Fibroblast of villous mesenchyme (primary cell): ENCODE measurements around the gene ISG15. TPM values are rescaled to one million over a fixed set of nuclear protein-coding genes. Genes with fewer than 3 reads are reported as not detected.
A peak's percentile ranks its signal among the peaks of the same experiment; 100 is the strongest.

Source experiments
- DNase-seq: peaks from one replicate; pipeline ENCODE4 v3.0.0-alpha.2; 2010; ENCODE audit warnings: low read depth
- H3K4me3 ChIP-seq: 2 replicates; pipeline ENCODE4 v1.5.1; 2011; ENCODE audit warnings: low read depth, mild to moderate bottlenecking, low read length
- CTCF ChIP-seq: IDR thresholded peaks from 2 replicates; pipeline ENCODE4 v1.5.1; 2012; ENCODE audit warnings: low read depth, mild to moderate bottlenecking, low read length; ENCODE audit not compliant: insufficient read depth
- total RNA-seq: library from RNA; depleted of rRNA; stranded (reverse); fragments of >200 nt; gene quantifications from 2 replicates; pipeline ENCODE4 v1.2.3, GENCODE V29; 2012

Gene ISG15
- total RNA-seq, 1 donor: 137 TPM

DNA sequence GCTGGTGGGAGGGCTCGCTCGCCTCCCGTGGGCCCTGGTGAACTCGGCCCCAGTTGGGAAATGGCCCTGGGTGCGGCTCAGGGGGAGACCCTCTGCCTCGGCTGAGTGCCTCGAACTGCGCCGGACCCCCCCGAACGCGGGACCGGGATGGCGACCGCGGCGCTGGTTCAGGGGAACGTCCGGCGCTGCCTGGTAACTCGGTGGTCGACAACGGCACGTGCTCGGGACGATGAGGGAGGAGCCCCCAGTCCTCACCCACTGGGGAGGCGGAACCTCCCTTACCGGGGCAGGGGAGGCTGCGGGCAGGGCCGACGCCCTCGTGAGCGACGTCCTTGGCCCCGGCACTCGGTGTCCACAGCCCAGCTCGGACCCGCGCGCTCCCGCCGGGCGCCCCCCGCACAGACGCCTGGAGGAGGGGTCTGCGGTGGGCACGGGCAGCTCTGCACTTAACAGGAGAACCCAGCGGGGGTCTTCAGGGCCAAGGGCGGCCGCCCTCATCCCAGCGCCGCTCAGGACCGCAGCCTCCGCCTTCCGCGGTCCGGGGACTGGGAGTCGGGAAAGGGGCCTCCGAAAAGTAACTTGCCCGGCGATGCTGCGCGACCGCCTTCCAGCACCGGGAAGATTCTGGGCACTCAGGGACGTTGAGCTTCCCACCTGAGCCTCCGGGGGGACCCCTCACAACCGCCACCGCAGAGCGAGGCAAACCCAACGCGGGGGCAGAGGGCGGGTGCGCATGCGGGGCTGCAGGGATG, 15.1 kb upstream of the ISG15 start:
- DNase-seq: no peak
- peak overlapping the region; percentile 25 for H3K4me3 ChIP-seq
- no peak for TF ChIP-seq CTCF

GRCh38 chr1:998745-998994, 14.6 kb upstream of the ISG15 start:
- H3K4me3 ChIP-seq: peak overlapping the region; percentile 58
- DNase-seq: no peak
- no peak for TF ChIP-seq CTCF

DNA sequence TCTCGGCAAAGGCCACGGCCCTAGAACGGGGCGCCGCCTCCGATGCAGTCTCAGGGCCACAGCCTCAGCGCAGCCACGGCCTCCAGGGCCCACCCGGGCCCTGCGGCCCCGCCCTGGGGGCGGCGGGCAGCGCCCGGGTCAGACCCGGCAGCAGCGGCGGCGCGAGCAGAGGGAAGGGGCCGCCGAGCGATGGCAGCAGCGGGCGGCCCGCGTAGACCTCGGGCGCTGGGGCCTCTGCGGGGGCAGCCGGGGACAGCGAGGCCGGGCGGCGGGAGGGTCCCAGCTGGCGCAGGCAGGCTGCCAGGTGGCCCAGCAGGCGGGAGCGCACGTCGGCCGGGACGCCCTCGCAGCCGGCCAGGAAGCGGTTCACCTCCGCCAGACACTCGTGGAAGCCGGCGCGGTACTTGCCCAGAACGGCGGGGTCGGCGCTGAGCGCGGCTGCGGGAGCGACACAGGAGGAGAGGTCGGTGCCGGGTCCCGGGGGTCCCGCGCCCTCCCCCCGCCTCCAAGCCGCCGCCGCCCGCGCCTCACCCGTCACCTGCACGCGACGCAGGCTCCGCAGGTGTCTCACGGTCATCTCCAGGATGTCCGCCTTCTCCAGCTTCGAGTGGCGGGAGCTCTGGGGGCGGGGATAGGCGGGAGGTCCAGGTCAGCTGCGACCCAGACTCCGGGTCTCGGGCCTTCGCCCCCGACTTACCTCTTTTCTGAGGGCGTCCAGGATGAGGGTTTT, 14.1 kb upstream of the ISG15 start:
- peak; percentile 5 for TF ChIP-seq CTCF
- peak overlapping the region; percentile 58 for H3K4me3 ChIP-seq
- DNase-seq: no peak

GRCh38 chr1:999725-1000356, 13.5 kb upstream of the ISG15 start, which contains the start of gene HES4:
TSS of gene HES4 (minus strand) at chr1:1000097. CDS start at chr1:999973, 124 bp downstream.
- TF ChIP-seq CTCF: no peak
- DNase-seq: peak; percentile 95
- peak within 1 kb of the TSS; percentile 73 for H3K4me3 ChIP-seq

DNA sequence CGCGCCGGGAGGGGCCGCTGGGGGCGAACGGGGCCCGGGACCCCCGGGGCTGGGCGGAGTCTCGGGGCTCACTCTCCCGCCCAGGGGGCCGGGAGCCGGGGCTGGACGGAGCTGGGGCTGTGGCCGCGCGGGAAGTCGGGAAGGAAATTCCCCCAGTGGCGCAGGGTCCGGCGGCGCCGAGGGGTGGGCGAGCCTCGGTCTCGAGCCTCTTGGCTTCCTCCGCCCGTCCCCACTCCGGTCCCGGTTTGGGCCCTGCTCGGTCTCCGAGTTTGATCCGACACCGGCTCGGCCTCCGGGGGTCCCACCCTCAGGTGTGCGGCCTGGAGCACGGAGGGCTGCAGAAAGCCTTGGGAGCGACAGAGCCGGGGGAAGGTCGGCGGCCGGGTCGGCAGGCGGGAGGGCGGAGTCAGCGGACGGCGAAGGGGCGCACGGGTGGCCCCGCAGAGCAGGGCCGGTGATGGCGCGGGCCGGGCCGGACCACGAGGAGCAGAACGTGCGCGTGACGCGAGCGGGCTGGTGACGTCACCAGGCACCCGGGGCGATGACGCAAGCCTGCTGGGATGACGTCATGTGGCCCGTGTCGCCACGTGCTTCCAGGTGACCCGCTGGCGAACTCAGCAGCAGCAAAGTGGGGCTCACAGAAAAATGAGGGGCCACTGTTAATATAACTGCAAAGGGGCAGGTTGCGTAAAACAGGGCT, 12.8 kb upstream of the ISG15 start:
- peak; percentile 92 for DNase-seq
- peak overlapping the region; percentile 73 for H3K4me3 ChIP-seq
- TF ChIP-seq CTCF: no peak

DNA sequence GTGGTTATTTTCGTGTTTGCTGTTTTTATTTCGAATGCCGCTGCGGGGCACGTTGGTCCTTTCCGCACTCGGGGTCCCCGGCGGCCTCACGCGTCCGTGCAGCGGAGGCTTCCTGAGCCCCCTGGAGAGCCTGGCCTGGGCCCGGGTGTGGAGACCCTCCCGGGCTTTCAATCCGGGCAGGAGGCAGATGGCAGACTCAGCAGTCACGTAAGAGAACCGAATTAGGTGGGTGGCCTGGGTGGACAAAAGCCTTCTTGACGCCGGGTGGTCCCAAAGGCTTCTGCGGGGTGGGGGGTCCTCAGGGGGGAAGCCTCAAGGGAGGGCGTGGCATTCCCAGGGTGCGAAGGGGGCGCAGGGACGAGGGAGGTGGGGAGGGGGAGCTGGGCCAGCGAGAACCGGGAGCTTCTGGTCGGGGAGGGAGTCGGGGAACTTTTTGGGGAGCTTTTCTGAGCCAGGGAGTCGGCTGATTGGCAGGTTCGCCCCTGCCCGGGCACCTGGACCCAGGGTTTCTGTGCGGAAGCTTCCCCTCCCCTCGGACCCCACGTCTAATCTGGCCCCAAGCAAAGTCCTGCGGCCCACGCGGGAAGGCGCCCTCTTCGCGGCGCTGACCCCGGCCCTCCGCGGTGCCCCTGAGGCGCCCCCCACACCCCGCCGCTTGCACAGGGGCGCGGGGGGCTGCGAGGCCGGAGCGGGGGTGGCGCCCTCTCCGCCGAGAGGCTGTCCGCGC, 12.1 kb upstream of the ISG15 start:
- DNase-seq: no peak
- no peak for TF ChIP-seq CTCF
- H3K4me3 ChIP-seq: peak overlapping the region; percentile 73
